ENCODE results near the gene SKOR2.
"Not testable (repeated sequence)": the region's sequence is repeated elsewhere in the genome, so short reads cannot be mapped to it uniquely, and the experiment has no call there.

SKOR2 gene

DNA sequence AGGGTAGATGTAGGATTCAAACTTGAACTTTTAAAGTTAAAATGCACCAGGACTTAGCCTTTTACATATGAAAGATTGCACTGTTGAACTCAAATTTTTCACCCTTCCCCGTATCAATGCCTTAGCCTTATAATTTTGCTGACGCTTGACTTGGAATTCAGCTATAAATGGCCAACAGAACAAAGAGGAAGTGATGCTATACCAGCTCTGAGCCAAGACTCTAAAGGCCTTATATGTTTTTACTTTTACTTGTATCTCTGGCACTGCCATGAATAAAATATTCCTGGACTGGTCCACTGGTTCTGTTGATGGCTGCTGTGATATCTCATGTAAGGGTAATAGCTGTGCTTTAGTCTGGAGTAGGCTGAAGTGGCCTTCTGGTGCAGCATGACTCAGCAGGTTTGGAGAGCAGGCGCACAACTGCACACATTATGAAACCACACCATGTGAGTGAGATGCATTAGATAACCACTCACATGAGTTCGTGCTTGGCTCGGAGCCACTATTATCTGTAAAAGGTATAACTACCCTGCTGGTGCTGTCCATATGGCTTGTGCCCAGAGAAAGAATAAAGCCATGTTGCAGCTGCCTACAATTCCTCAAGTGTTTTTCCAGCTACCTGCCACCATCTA lies 66.9 kb downstream of the SKOR2 start:
- Histone ChIP-seq H3K4me1 (peaks cover 12% of the 10 kb centered on the region), H3K4me3 (ENCODE audit: low read depth, low read length) (no peak overlapping the region), H3K27me3 (no peaks in the 10 kb centered on the region), H3K36me3 (no peaks in the 10 kb centered on the region), H3K9me3 (no peaks in the 10 kb centered on the region)
- DNase-seq, result peak; percentile 83
- TF ChIP-seq, protein P1, sequence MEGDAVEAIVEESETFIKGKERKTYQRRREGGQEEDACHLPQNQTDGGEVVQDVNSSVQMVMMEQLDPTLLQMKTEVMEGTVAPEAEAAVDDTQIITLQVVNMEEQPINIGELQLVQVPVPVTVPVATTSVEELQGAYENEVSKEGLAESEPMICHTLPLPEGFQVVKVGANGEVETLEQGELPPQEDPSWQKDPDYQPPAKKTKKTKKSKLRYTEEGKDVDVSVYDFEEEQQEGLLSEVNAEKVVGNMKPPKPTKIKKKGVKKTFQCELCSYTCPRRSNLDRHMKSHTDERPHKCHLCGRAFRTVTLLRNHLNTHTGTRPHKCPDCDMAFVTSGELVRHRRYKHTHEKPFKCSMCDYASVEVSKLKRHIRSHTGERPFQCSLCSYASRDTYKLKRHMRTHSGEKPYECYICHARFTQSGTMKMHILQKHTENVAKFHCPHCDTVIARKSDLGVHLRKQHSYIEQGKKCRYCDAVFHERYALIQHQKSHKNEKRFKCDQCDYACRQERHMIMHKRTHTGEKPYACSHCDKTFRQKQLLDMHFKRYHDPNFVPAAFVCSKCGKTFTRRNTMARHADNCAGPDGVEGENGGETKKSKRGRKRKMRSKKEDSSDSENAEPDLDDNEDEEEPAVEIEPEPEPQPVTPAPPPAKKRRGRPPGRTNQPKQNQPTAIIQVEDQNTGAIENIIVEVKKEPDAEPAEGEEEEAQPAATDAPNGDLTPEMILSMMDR (IDR thresholded peaks at IDR 0.05; ENCODE audit: low read depth, low read length), result no peak

- not testable (repeated sequence) for DNase-seq; H3K27me3 ChIP-seq; H3K9me3 ChIP-seq; H3K36me3 ChIP-seq; H3K4me3 ChIP-seq (ENCODE audit: low read depth, low read length)
- peaks cover 12% of the 10 kb centered on the region for H3K4me1 ChIP-seq
Measured at GRCh38 chr18:47182156-47182555, 69.3 kb downstream of the SKOR2 start.

- DNase-seq, result no peak
- H3K27me3 ChIP-seq, result no peaks in the 10 kb centered on the region
- no peaks in the 10 kb centered on the region for H3K36me3 ChIP-seq
- no peaks in the 10 kb centered on the region for H3K9me3 ChIP-seq
- TF ChIP-seq, protein P1 (IDR thresholded peaks at IDR 0.05; ENCODE audit: low read depth, low read length), result no peak
- H3K4me1 ChIP-seq, result peaks cover 12% of the 10 kb centered on the region
- no peak overlapping the region for H3K4me3 ChIP-seq (ENCODE audit: low read depth, low read length)
Measured at GRCh38 chr18:47180765-47181164, 70.7 kb downstream of the SKOR2 start.

DNA sequence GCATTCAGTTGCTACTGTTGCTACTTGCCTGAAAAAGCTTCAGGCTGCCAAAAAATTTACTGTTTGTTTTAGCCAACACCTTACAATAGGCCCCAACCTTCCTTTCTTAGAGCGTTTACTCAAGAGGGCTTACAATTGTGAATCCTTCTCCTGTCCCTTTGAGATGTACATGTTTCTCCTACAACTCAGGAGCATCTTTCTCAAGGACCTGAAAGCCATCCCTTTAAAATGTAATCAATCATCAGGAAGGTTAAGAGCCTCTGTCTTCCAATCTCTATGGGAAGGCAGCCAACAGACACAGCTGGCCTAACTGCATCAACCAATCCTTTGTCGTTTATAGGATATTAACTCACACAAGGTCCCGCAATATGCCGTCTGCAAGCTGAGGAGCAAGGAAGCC lies 71.9 kb downstream of the SKOR2 start:
- DNase-seq, result peak; percentile 10
- Histone ChIP-seq H3K27me3 (no peaks in the 10 kb centered on the region), H3K4me3 (ENCODE audit: low read depth, low read length) (no peak overlapping the region), H3K4me1 (peaks cover 5% of the 10 kb centered on the region), H3K36me3 (no peaks in the 10 kb centered on the region), H3K9me3 (no peaks in the 10 kb centered on the region)
- TF ChIP-seq, protein P1 (IDR thresholded peaks at IDR 0.05; ENCODE audit: low read depth, low read length), result no peak

DNA sequence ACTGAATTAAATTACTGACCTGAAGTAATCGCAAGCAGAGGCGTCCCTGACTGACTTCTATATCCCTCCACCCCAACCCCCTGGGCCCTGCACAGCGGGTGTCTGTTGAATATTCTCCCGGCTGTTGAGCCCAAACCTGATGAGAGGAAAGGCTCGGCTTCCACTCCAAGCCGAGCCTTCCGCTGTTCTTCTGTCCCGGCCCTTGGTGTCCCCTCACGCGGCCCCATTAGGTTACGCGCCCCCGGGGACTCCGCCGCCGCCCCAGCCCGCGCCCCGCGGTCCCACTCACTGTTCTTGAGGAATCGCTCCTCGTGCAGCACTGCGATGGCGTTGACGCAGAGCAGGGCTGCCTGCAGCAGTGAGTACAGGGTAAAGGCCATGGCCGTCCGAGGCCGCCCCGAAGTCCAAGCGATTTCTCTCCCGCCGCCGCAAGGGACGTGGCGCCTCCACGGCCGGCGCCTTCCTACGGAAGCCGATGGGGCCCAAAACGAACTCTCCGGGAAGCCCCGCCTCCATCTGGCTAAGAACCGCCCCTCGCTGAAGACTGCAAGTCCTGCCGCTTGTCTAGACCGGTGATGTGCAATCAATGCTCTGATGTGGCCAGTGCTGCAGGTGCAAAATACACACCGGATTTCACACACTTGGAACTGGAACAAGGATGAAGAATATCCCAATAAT lies 75.4 kb downstream of the SKOR2 start, which contains the start of gene IER3IP1:
IER3IP1 (minus strand) TSS at position 467 of the 678 bp plus-strand sequence; CDS start at position 380, 87 bp downstream.
- Histone ChIP-seq H3K36me3 (no peaks in the 10 kb centered on the region; the same call in 1 of the 2 replicates), H3K4me1 (no peaks in the 10 kb centered on the region; the same call in 1 of the 2 replicates), H3K9me3 (no peaks in the 10 kb centered on the region), H3K4me3 (ENCODE audit: low read depth, low read length) (peak within 1 kb of the TSS; percentile 81), H3K27me3 (no peaks in the 10 kb centered on the region)
- peak; percentile 87 for DNase-seq
- TF ChIP-seq, protein P1 (IDR thresholded peaks at IDR 0.05; ENCODE audit: low read depth, low read length), result no peak

DNA sequence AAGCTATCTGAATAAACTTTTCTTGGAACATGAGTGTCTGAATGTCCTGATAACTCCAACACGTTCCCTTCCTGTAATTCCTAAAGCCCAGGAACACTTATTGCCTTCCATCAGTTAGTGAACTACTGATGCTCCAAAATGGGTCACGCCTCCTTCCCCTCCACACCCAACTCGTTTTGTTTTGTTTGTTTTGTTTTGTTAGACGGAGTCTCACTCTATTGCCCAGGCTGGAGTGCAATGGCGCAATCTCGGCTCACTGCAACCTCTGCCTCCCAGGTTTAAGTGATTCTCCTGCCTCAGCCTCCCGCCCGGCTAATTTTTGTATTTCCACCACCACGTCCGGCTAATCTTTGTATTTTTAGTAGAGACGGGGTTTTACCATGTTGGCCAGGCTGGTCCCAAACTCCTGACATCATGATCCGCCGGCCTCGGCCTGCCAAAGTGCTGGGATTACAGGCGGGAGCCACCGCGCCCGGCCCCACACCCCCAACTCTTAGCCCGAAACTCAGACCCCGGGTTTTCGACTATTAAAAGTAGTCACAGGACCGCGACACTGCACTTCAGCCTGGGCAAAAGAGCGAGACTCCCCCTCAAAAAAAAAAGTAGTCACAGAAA lies 76.1 kb downstream of the SKOR2 start:
- no peaks in the 10 kb centered on the region; the same call in 1 of the 2 replicates for H3K4me1 ChIP-seq
- peak; percentile 7 for DNase-seq
- no peaks in the 10 kb centered on the region; the same call in 1 of the 2 replicates for H3K36me3 ChIP-seq
- H3K4me3 ChIP-seq (ENCODE audit: low read depth, low read length), result peak overlapping the region; percentile 81
- TF ChIP-seq, protein P1 (IDR thresholded peaks at IDR 0.05; ENCODE audit: low read depth, low read length), result no peak
- no peaks in the 10 kb centered on the region for H3K27me3 ChIP-seq
- no peaks in the 10 kb centered on the region for H3K9me3 ChIP-seq

Data from BE2C (cell line).